ENCODE data around the gene ZNF440.
"Not testable (repeated sequence)": the region's sequence is repeated elsewhere in the genome, so short reads cannot be mapped to it uniquely, and the experiment has no call there.

Gene ZNF440

GRCh38 chr19:11828957-11829876, 15.1 kb downstream of the ZNF440 start:
- DNase-seq = not testable (repeated sequence)

- DNase-seq = no peak
Observed at GRCh38 chr19:11832253-11832912, 18.3 kb downstream of the ZNF440 start.

- DNase-seq = no peak
Observed at GRCh38 chr19:11833541-11833940, 19.5 kb downstream of the ZNF440 start.

- peak; percentile 61 for DNase-seq
Observed at GRCh38 chr19:11835626-11836066, 21.6 kb downstream of the ZNF440 start.

GRCh38 chr19:11843722-11844121, 29.6 kb downstream of the ZNF440 start:
- DNase-seq = no peak

GRCh38 chr19:11847615-11848014, 33.5 kb downstream of the ZNF440 start:
- not testable (repeated sequence) for DNase-seq

GRCh38 chr19:11848200-11848593, 34.1 kb downstream of the ZNF440 start:
- DNase-seq = no peak

GRCh38 chr19:11848594-11849469, 34.8 kb downstream of the ZNF440 start, which contains the start of gene ZNF439:
Gene ZNF439 (plus strand): TSS chr19:11848726. CDS start chr19:11848868, 142 bp downstream.
- no peak for DNase-seq

GRCh38 chr19:11850289-11850688, 36.2 kb downstream of the ZNF440 start:
- not testable (repeated sequence) for DNase-seq

GRCh38 chr19:11853358-11853757, 39.3 kb downstream of the ZNF440 start:
- DNase-seq = no peak

- DNase-seq = no peak
Observed at GRCh38 chr19:11856596-11857250, 42.6 kb downstream of the ZNF440 start.

GRCh38 chr19:11860721-11861120, 46.6 kb downstream of the ZNF440 start:
- no peak for DNase-seq

GRCh38 chr19:11861301-11861700, 47.2 kb downstream of the ZNF440 start:
- no peak for DNase-seq

- not testable (repeated sequence) for DNase-seq
Observed at GRCh38 chr19:11867766-11868165, 53.7 kb downstream of the ZNF440 start.

- no peak for DNase-seq
Observed at GRCh38 chr19:11868188-11868587, 54.1 kb downstream of the ZNF440 start.

GRCh38 chr19:11872624-11873023, 58.6 kb downstream of the ZNF440 start:
- DNase-seq = no peak

- DNase-seq = no peak
Observed at GRCh38 chr19:11873762-11874161, 59.7 kb downstream of the ZNF440 start.

GRCh38 chr19:11879687-11880266, 65.7 kb downstream of the ZNF440 start:
- DNase-seq = not testable (repeated sequence)

GRCh38 chr19:11880598-11880997, 66.5 kb downstream of the ZNF440 start:
- DNase-seq = no peak

GRCh38 chr19:11881151-11881800, 67.2 kb downstream of the ZNF440 start:
- DNase-seq = no peak

GRCh38 chr19:11882606-11883005, 68.5 kb downstream of the ZNF440 start:
- no peak for DNase-seq

All from NCI-H226 (cell line).